A549 (cell line): ENCODE data around the gene MAP3K4. TPM values are rescaled to one million over a fixed set of nuclear protein-coding genes. Genes with fewer than 3 reads are reported as not detected.

ENCODE experiments used
- ATAC-seq, 2 experiments: fragments of 200-7000 bp in 1 of 2; fragments of >200 bp in 1 of 2; cut with Nextera tagmentation in 1 of 2; cut with Tn5 transposase in 1 of 2; 3 replicates each; pipeline versions ENCODE4 v1.8.0 to v1.9.1; 2018 to 2020; ENCODE audit warnings: mild to moderate bottlenecking in 1 of 2, moderate library complexity in 1 of 2
- CTCF ChIA-PET: fragments of 300-600 bp; sonication (Branson Sonifier 250); formaldehyde crosslinking; extraction: SDS; loops from one replicate; lab custom pipeline; 2021; ENCODE audit warnings: antibody characterized with exemption, inconsistent platforms; lab: Yijun Ruan, JAX
- POLR2A ChIA-PET: fragments of 350-600 bp; formaldehyde crosslinking; extraction: SDS; loops from one replicate; lab custom pipeline; 2021; ENCODE audit warnings: antibody characterized with exemption, inconsistent platforms; lab: Yijun Ruan, JAX
- DNase-seq, 2 experiments: peaks; one replicate each; pipeline versions ENCODE4 v3.0.0 to v3.0.0-alpha.2; 2011 to 2016; ENCODE audit warnings: low read depth in 1 of 2, low spot score in 1 of 2
- FAIRE-seq: peaks from 2 replicates; lab custom pipeline; 2011; peaks lifted over from hg19 to GRCh38; lab: Jason Lieb, UNC
- H3K27ac ChIP-seq, 2 experiments: fragments of >200 bp; sonication (Bioruptor Twin); formaldehyde crosslinking; 3 replicates each; pipeline ENCODE4 v1.5.1; 2016 to 2017
- H3K4me1 ChIP-seq: fragments of >200 bp; sonication (Bioruptor Twin); formaldehyde crosslinking; 3 replicates; pipeline ENCODE4 v1.6.1; 2016
- H3K4me2 ChIP-seq: fragments of >200 bp; sonication (Bioruptor Twin); formaldehyde crosslinking; 3 replicates; pipeline ENCODE4 v1.6.1; 2016
- H3K4me3 ChIP-seq: fragments of >200 bp; sonication (Bioruptor Twin); formaldehyde crosslinking; 3 replicates; pipeline ENCODE4 v1.5.1; 2016
- H3K9me3 ChIP-seq: fragments of >200 bp; sonication (Bioruptor Twin); formaldehyde crosslinking; 3 replicates; pipeline ENCODE4 v1.6.1; 2016
- BHLHE40 ChIP-seq: IDR thresholded peaks from 2 replicates; pipeline ENCODE4 v1.6.1; 2012; ENCODE audit warnings: low read depth, low read length, inconsistent platforms
- CHD4 ChIP-seq: fragments of 200-600 bp; sonication (generic); IDR thresholded peaks from 2 replicates; pipeline ENCODE4 v1.6.1; 2016; ENCODE audit warnings: antibody characterized with exemption, mild to moderate bottlenecking, borderline replicate concordance
- FOSB ChIP-seq: fragments of 250-450 bp; sonication (Bioruptor Pico); IDR thresholded peaks from 2 replicates; pipeline ENCODE4 v1.5.0; 2020; ENCODE audit warnings: mild to moderate bottlenecking, moderate library complexity
- HOXB13 ChIP-seq: fragments of 250-450 bp; sonication (Bioruptor Pico); IDR thresholded peaks from 2 replicates; pipeline ENCODE4 v1.5.0; 2020; ENCODE audit warnings: low read depth, mild to moderate bottlenecking, moderate library complexity
- HOXB5 ChIP-seq: fragments of 250-450 bp; sonication (Bioruptor Pico); IDR thresholded peaks from 2 replicates; pipeline ENCODE4 v1.5.0; 2020; ENCODE audit warnings: mild to moderate bottlenecking, moderate library complexity
- JUNB ChIP-seq: fragments of >200 bp; sonication (Bioruptor Twin); formaldehyde crosslinking; IDR thresholded peaks from 2 replicates; pipeline ENCODE4 v1.6.1; 2016
- KDM5A ChIP-seq: fragments of 200-600 bp; sonication (generic); IDR thresholded peaks from 2 replicates; pipeline ENCODE4 v1.6.1; 2016; ENCODE audit warnings: antibody characterized with exemption, mild to moderate bottlenecking
- MAZ ChIP-seq: fragments of 150-350 bp; IDR thresholded peaks from 2 replicates; pipeline ENCODE4 v1.6.1; 2014; ENCODE audit warnings: antibody characterized with exemption, low read depth, low read length, borderline replicate concordance
- MYC ChIP-seq: IDR thresholded peaks from 2 replicates; pipeline ENCODE4 v1.6.1; 2012; ENCODE audit warnings: mild to moderate bottlenecking, inconsistent platforms, low read length, improper control_type of control experiment, borderline replicate concordance
- NFE2L2 ChIP-seq: fragments of 150-350 bp; conservative IDR thresholded peaks from 2 replicates; pipeline ENCODE4 v1.6.1; 2014; ENCODE audit warnings: low read length
- PHF8 ChIP-seq: fragments of 200-600 bp; sonication (generic); IDR thresholded peaks from 2 replicates; pipeline ENCODE4 v1.6.1; 2016; ENCODE audit warnings: low read depth, mild to moderate bottlenecking, antibody characterized with exemption, moderate library complexity, borderline replicate concordance
- POLR2AphosphoS2 ChIP-seq: conservative IDR thresholded peaks from 2 replicates; pipeline ENCODE4 v1.6.1; 2012; ENCODE audit warnings: low read length, improper control_type of control experiment, inconsistent platforms
- RAD21 ChIP-seq, 2 experiments: fragments of >200 bp in 1 of 2; sonication (Bioruptor Twin) in 1 of 2; formaldehyde crosslinking in 1 of 2; IDR thresholded peaks in 1 of 2; conservative IDR thresholded peaks in 1 of 2; 2 replicates in 1 of 2; 3 replicates in 1 of 2; pipeline ENCODE4 v1.6.1; 2012 to 2018; ENCODE audit warnings: inconsistent platforms in 1 of 2
- RARB ChIP-seq: fragments of 250-450 bp; sonication (Bioruptor Pico); IDR thresholded peaks from 2 replicates; pipeline ENCODE4 v1.8.0; 2021; ENCODE audit warnings: mild to moderate bottlenecking, moderate library complexity
- RCOR1 ChIP-seq: fragments of 150-350 bp; IDR thresholded peaks from 2 replicates; pipeline ENCODE4 v1.6.1; 2014; ENCODE audit warnings: antibody characterized with exemption, low read length, low read depth
- SREBF2 ChIP-seq: fragments of 450-650 bp; IDR thresholded peaks from 2 replicates; pipeline ENCODE4 v1.6.1; 2014; ENCODE audit warnings: mild to moderate bottlenecking, moderate library complexity
- TFCP2L1 ChIP-seq: fragments of 250-450 bp; sonication (Bioruptor Pico); IDR thresholded peaks from 2 replicates; pipeline ENCODE4 v1.5.0; 2021; ENCODE audit warnings: mild to moderate bottlenecking
- ZNF302 ChIP-seq: fragments of 250-450 bp; sonication (Bioruptor Pico); IDR thresholded peaks from 2 replicates; pipeline ENCODE4 v1.9.0; 2021; ENCODE audit warnings: inconsistent platforms, mild to moderate bottlenecking, moderate library complexity
- WGBS: methylation state at CpG from one replicate; pipeline ENCODE4 v1.1.6; 2017; ENCODE audit errors: missing lambda C conversion rate; 5-methylcytosine and 5-hydroxymethylcytosine counted together
- polyA plus RNA-seq, 4 experiments: library from polyadenylated mRNA; depleted of rRNA in 3 of 4; stranded (reverse); fragments of >200 nt; fragmentation: RNase III in 1 of 4; extraction: RNeasy Plus Mini Kit Qiagen cat#74134 plus additional on column Dnase treatment in 1 of 4; gene quantifications; 2 replicates in 3 of 4; 3 replicates in 1 of 4; pipeline ENCODE4 v1.2.3, GENCODE V29; 2011 to 2017
- TF ChIP-seq, protein P1 (sequence below): fragments of 150-350 bp; IDR thresholded peaks from 2 replicates; pipeline ENCODE4 v1.6.1; 2014; ENCODE audit warnings: low read depth, mild to moderate bottlenecking, low read length
- TF ChIP-seq, protein P2 (sequence below): IDR thresholded peaks from 2 replicates; pipeline ENCODE4 v1.6.1; 2012
- TF ChIP-seq, protein P3 (sequence below): fragments of 200-600 bp; sonication (generic); IDR thresholded peaks from 2 replicates; pipeline ENCODE4 v1.6.1; 2016; ENCODE audit warnings: antibody characterized with exemption, mild to moderate bottlenecking, moderate library complexity
- TF ChIP-seq, protein P4 (sequence below): fragments of 250-450 bp; sonication (Bioruptor Pico); IDR thresholded peaks from 2 replicates; pipeline ENCODE4 v1.5.0; 2020; ENCODE audit warnings: low read depth, mild to moderate bottlenecking, moderate library complexity

MAP3K4 gene
- polyA plus RNA-seq, 2 of the 4 experiments (the other 2 are of a cell fraction), result 7.3 to 13.4 TPM

DNA sequence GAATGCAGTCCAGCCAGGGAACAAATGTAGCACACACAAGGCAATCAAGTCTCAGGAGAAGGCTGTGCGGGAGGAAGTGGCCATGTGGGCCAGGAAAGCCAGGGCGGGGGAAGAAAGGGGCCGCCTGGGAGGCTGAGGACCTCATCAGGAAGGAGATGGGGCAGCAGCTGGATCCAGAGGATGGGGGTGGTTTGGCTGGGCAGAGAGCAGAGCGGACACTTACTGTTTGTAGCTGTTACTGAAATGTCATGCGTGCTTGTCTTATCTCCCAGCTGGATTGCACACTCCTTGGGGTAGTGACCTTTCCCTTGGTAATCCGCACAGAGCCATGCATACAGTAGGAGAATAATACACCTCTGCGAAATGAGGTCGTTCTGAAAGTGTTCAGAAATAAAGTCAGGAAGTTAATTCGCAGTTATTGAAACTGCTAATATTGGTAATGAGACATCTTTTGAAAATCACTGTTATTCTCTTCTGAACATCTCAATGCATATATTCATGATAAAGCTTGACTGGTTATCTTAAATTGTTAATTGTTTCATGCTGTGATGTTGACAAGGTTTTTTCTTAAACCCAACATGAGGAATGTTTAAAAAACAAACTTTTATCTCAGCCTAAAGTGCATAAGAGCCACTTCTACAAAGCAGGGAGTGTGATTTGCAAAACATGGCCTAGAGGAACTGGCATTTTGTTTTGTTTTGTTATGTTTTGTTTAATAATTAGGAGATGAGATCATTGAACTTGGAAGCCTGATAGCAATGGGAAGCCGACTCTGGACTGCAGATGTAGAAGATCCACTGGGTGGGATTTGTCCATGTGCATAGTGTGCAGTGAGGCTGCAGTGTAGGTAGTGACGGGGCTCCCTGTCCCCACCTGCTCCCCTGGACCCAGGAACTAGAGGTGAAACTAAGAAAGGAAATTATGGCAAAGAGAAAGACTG is 18.0 kb upstream of the MAP3K4 start:
- no peak overlapping the region for H3K4me3 ChIP-seq
- no peaks in the 10 kb centered on the region for H3K4me1 ChIP-seq
- no peaks in the 10 kb centered on the region for H3K9me3 ChIP-seq
- FAIRE-seq (no peak), ATAC-seq (no peak), DNase-seq (no peak)
- POLR2A ChIA-PET, result no interaction called here
- no peak overlapping the region for H3K4me2 ChIP-seq
- WGBS, result 70% methylated on average over 11 of the region's 11 CpGs
- CTCF ChIA-PET, result no interaction called here
- no peak overlapping the region for H3K27ac ChIP-seq
- TF ChIP-seq TFCP2L1 (CRISPR knock-in tag) (no peak), HOXB5 (CRISPR knock-in tag) (no peak), BHLHE40 (no peak), PHF8 (no peak), KDM5A (no peak), MAZ (no peak), JUNB (no peak), HOXB13 (CRISPR knock-in tag) (no peak), SREBF2 (no peak), POLR2AphosphoS2 (no peak), RAD21 (conservative IDR thresholded peaks at IDR 0.05 in 1 of 2, IDR thresholded peaks at IDR 0.05 in 1 of 2) (no peak), FOSB (CRISPR knock-in tag) (no peak)
- TF ChIP-seq, protein P1, sequence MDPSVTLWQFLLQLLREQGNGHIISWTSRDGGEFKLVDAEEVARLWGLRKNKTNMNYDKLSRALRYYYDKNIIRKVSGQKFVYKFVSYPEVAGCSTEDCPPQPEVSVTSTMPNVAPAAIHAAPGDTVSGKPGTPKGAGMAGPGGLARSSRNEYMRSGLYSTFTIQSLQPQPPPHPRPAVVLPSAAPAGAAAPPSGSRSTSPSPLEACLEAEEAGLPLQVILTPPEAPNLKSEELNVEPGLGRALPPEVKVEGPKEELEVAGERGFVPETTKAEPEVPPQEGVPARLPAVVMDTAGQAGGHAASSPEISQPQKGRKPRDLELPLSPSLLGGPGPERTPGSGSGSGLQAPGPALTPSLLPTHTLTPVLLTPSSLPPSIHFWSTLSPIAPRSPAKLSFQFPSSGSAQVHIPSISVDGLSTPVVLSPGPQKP, result no peak
- TF ChIP-seq, protein P2, sequence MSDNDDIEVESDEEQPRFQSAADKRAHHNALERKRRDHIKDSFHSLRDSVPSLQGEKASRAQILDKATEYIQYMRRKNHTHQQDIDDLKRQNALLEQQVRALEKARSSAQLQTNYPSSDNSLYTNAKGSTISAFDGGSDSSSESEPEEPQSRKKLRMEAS, result no peak
- TF ChIP-seq, protein P3, sequence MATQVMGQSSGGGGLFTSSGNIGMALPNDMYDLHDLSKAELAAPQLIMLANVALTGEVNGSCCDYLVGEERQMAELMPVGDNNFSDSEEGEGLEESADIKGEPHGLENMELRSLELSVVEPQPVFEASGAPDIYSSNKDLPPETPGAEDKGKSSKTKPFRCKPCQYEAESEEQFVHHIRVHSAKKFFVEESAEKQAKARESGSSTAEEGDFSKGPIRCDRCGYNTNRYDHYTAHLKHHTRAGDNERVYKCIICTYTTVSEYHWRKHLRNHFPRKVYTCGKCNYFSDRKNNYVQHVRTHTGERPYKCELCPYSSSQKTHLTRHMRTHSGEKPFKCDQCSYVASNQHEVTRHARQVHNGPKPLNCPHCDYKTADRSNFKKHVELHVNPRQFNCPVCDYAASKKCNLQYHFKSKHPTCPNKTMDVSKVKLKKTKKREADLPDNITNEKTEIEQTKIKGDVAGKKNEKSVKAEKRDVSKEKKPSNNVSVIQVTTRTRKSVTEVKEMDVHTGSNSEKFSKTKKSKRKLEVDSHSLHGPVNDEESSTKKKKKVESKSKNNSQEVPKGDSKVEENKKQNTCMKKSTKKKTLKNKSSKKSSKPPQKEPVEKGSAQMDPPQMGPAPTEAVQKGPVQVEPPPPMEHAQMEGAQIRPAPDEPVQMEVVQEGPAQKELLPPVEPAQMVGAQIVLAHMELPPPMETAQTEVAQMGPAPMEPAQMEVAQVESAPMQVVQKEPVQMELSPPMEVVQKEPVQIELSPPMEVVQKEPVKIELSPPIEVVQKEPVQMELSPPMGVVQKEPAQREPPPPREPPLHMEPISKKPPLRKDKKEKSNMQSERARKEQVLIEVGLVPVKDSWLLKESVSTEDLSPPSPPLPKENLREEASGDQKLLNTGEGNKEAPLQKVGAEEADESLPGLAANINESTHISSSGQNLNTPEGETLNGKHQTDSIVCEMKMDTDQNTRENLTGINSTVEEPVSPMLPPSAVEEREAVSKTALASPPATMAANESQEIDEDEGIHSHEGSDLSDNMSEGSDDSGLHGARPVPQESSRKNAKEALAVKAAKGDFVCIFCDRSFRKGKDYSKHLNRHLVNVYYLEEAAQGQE, result no peak

DNA sequence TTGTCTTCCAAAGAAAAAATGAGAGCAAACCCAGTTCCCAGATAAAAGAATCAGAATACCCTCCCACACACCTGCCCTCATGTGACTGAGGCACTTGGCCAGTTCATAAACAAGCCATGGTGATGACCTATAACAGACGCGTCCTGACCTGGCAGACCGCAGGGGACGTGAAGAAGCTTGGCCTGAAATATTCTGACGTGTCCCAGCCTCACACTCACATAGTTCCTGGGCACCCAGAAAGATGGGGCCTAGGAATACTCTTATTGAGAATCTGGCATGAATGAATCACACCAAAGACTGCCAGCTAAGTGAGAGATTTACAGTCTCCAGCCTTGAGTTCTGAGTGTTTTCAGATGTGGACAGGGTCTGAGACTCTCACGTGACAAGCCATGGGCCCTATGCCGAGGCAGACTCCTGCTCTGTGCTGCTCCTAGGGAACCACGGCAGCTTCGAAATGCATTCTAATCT is 17.2 kb upstream of the MAP3K4 start:
- ChIA-PET CTCF (no interaction called here), POLR2A (no interaction called here)
- Histone ChIP-seq H3K4me3 (no peak overlapping the region), H3K27ac (no peak overlapping the region), H3K9me3 (no peaks in the 10 kb centered on the region), H3K4me1 (no peaks in the 10 kb centered on the region), H3K4me2 (no peak overlapping the region)
- DNase-seq, result no peak
- ATAC-seq, result no peak
- no peak for FAIRE-seq
- TF ChIP-seq, protein P4, sequence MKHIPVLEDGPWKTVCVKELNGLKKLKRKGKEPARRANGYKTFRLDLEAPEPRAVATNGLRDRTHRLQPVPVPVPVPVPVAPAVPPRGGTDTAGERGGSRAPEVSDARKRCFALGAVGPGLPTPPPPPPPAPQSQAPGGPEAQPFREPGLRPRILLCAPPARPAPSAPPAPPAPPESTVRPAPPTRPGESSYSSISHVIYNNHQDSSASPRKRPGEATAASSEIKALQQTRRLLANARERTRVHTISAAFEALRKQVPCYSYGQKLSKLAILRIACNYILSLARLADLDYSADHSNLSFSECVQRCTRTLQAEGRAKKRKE, result no peak
- no peak for TF ChIP-seq RCOR1
- no peak for TF ChIP-seq ZNF302 (CRISPR knock-in tag)
- TF ChIP-seq HOXB13 (CRISPR knock-in tag), result no peak
- no peak for TF ChIP-seq NFE2L2
- no peak for TF ChIP-seq POLR2AphosphoS2
- no peak for TF ChIP-seq RARB
- TF ChIP-seq MYC, result no peak
- no peak for TF ChIP-seq RAD21 (conservative IDR thresholded peaks at IDR 0.05 in 1 of 2, IDR thresholded peaks at IDR 0.05 in 1 of 2)
- no peak for TF ChIP-seq CHD4
- 66% methylated on average over 5 of the region's 9 CpGs for WGBS
